Fibroblast of skin of left biceps (primary cell): ENCODE results near the gene EPB41L5.

ENCODE experiments used
- DNase-seq, 2 experiments: peaks; one replicate each; pipeline ENCODE4 v3.0.0-alpha.2; 2013; ENCODE audit warnings: low read depth in 2 of 2

The EPB41L5 gene

GRCh38 chr2:120224735-120225548 is 212.1 kb downstream of the EPB41L5 start:
- DNase-seq, result no peak

DNA sequence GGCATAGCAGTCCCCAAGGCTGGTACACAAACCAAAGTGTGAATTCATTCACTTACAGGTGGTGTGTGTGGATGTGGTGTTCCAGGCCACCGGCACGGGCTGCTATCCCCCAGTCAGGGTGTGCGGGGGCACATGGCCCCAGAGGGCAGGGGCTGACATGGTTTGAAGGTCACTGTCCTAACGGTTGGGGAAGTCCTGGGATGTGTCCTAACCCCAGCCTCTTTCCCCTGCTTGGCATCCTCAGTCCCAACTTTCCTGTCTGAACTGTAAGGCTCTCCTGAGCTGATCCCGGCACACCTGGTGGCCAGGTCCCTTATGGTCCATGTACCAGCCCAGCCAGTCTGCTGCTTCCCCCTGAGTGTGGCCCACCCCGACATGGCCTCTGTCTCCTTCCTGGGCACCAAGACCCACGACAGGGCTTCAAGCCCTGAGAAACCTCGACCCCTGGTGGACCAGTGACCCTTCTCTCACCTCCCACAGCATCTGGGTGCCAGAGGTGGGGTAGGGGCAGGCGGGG is 212.7 kb downstream of the EPB41L5 start:
- no peak for DNase-seq

DNA sequence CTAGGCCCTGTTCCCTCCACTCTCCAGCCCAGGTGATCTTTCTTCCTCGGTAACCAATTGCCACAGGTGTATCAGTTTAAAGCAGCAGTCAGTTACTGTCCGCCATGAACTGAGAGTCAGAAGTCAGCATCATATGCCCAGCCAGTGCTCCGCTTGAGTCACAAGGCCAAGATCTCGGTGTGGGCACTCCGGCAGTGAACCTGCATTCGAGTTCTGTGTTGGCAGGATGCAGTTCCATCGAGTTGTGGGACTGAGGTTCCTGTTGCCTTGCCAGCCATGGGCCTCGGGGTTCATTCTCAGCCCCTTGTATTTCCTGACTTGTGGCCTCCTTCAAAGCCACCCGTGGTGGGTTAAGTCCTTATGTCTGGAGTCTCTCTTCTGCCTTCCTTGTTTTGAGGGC is 213.4 kb downstream of the EPB41L5 start:
- DNase-seq, result no peak

DNA sequence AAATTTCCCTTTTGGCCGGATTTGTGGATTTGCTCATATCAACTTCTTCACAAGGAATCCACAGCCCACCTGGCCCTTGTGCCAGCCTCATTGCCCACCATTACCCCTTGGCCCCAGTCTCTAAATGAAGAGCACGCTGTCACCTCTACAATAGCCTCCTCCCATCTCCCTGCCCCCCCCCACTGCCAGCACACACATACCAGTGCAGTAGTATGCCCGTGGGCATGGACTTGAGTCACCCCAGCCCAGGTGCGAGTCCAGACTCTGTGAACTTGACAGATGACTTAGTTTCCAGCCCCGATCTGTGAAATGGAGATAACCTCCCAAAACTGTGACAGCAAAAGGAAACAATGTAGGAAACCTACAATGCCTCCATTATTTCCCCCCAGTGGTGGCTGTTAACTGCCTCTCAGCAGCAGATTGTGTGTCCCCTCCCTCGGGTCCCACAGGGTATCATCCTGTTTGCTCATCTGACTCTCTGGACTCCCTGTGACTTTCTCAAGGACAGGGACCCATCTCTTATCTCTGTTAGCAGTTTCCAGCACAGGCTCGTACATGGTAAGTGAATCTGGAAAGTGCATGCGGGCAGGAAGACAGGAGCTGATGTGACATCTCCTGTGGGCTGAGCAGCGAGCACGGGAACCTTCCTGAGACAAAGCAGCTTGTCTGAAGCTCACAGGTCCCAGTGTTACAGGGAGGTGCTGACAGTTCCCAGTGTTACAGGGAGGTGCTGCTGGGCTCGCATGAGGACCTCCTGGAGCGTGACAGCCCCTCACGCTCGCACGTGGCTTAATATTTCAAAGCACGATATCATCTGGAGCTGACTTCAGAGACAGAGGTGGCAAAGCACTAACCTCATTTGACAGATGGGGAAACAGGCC is 214.5 kb downstream of the EPB41L5 start:
- no peak for DNase-seq

DNA sequence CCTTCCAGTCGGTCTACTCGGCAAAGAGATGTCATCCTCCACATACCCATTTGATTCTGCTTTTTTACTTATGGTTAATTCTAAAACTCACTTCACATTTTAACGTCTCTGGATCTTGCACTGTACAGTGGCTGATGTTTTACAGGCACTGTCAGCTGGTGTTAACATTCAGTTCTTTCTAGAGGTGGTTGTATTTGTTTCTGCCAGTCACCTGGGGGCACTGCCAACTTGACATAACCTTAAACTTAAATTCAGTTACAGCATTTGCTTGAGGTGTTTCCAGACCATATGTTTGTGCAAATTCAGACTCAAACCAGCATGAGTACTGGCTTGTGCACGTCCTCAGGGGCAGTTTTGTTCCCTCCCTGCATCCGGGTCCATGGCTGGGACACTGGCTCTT is 215.6 kb downstream of the EPB41L5 start:
- DNase-seq, result no peak
